ENCODE measurements around the gene B3GALT5.

Gene B3GALT5

GRCh38 chr21:39647476-39647875 lies 34.7 kb downstream of the B3GALT5 start:
- DNase-seq, result peak; percentile 88

GRCh38 chr21:39648879-39649278 lies 36.1 kb downstream of the B3GALT5 start:
- no peak for DNase-seq

GRCh38 chr21:39649526-39649925 lies 36.8 kb downstream of the B3GALT5 start:
- DNase-seq, result no peak

- no peak for DNase-seq
Observed at GRCh38 chr21:39650306-39650705, 37.6 kb downstream of the B3GALT5 start.

- DNase-seq, result no peak
Observed at GRCh38 chr21:39650801-39651200, 38.1 kb downstream of the B3GALT5 start.

GRCh38 chr21:39651206-39651605 lies 38.5 kb downstream of the B3GALT5 start:
- peak; percentile 48 for DNase-seq

- no peak for DNase-seq
Observed at GRCh38 chr21:39654951-39655350, 42.2 kb downstream of the B3GALT5 start.

- no peak for DNase-seq
Observed at GRCh38 chr21:39655589-39655988, 42.8 kb downstream of the B3GALT5 start.

- DNase-seq, result no peak
Observed at GRCh38 chr21:39656209-39656608, 43.5 kb downstream of the B3GALT5 start.

- no peak for DNase-seq
Observed at GRCh38 chr21:39657091-39657689, 44.5 kb downstream of the B3GALT5 start.

- DNase-seq, result no peak
Observed at GRCh38 chr21:39658066-39658465, 45.3 kb downstream of the B3GALT5 start.

GRCh38 chr21:39659070-39659815 lies 46.5 kb downstream of the B3GALT5 start:
- no peak for DNase-seq

GRCh38 chr21:39660191-39660980 lies 47.6 kb downstream of the B3GALT5 start:
- peak; percentile 91 for DNase-seq

GRCh38 chr21:39661121-39661520 lies 48.4 kb downstream of the B3GALT5 start:
- DNase-seq, result no peak

GRCh38 chr21:39661740-39662139 lies 49.0 kb downstream of the B3GALT5 start:
- no peak for DNase-seq

GRCh38 chr21:39662411-39662953 lies 49.7 kb downstream of the B3GALT5 start:
- DNase-seq, result no peak

- DNase-seq, result no peak
Observed at GRCh38 chr21:39663066-39663465, 50.3 kb downstream of the B3GALT5 start.

GRCh38 chr21:39663742-39664492 lies 51.2 kb downstream of the B3GALT5 start:
- no peak for DNase-seq

- DNase-seq, result no peak
Observed at GRCh38 chr21:39664586-39664985, 51.8 kb downstream of the B3GALT5 start.

GRCh38 chr21:39666026-39666425 lies 53.3 kb downstream of the B3GALT5 start:
- no peak for DNase-seq

GRCh38 chr21:39666681-39667315 lies 54.1 kb downstream of the B3GALT5 start:
- no peak for DNase-seq

GRCh38 chr21:39667353-39667891 lies 54.7 kb downstream of the B3GALT5 start:
- no peak for DNase-seq

Measured in fibroblast of skin of abdomen (primary cell).